ENCODE data around the gene GCNT1. TPM values are rescaled to one million over a fixed set of nuclear protein-coding genes. Genes with fewer than 3 reads are reported as not detected.
A peak's percentile ranks its signal among the peaks of the same experiment; 100 is the strongest.

GCNT1 gene
- total and polyA plus RNA-seq, 2 of the 13 experiments (the other 11 are each of a cell fraction or from before 2014, with no cell fraction given): 0.55 to 1.7 TPM

DNA sequence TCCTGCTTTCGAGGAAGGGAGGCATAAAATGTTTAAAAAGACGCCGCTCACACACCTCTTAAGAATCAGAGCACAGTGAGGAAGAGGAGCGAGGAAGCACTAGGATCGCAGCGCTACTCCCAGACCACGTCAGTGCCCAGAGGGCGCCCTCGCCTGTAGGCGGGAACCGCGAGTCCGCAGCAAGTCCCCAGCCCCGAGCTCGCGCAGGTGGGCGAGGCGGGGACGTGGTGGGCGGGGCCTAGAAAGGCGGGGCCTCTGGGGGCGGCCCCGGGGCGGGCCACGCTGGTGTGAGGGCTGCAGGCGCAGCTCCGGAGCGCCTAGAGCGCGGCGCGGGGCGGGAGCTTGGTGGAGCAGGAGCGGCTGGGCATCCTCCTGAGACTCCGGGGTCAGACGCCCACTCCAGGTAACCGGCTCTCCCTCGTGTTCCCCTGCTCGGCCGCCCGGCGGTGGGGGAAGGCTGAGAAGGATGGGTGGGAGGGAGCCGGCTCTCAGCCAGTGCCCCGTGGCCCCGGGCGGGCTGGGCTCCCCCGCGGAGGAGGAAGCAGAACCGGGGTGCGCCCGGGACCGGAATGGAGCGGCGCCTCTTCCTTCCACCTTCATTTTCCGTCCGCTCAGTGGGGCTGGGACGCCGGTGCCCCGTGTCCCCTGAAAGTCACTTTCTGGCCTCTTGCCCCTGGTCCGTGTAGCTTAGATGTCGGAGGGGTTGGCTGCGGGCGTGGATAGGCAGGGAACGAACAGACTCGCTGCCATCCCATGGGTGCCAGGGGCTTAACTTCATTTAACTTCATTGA is at the start of gene GCNT1 (continued):
- TF ChIP-seq ZNF660 (CRISPR knock-in tag; IDR thresholded peaks at IDR 0.05; ENCODE audit: borderline replicate concordance, low read depth) (no peak), ARNTL (CRISPR knock-in tag; IDR thresholded peaks at IDR 0.05) (0 out of 2 replicates have a peak, but pooled peaks have one; percentile 27), SOX13 (IDR thresholded peaks at IDR 0.05) (no peak), SOX13 (CRISPR knock-in tag; conservative IDR thresholded peaks at IDR 0.05 in 1 of 2, IDR thresholded peaks at IDR 0.05 in 1 of 2) (peak in 1 of 2 experiments; percentile 61; a peak in 1 of 4 replicates), ZFP36L1 (CRISPR knock-in tag; IDR thresholded peaks at IDR 0.05) (0 out of 2 replicates have a peak, but pooled peaks have one; percentile 31), FOSL2 (CRISPR knock-in tag; IDR thresholded peaks at IDR 0.05) (0 out of 2 replicates have a peak, but pooled peaks have one; percentile 23), SIN3B (IDR thresholded peaks at IDR 0.05; ENCODE audit: low read length) (no peak), SP5 (CRISPR knock-in tag; IDR thresholded peaks at IDR 0.05; ENCODE audit: borderline replicate concordance, low read depth) (peak; percentile 73), ELF3 (CRISPR knock-in tag; IDR thresholded peaks at IDR 0.05) (peak; percentile 60; the same call in 1 of the 2 replicates), U2AF2 (IDR thresholded peaks at IDR 0.05; ENCODE audit: low read depth, low read length) (no peak), ZNF749 (CRISPR knock-in tag; IDR thresholded peaks at IDR 0.05; ENCODE audit: borderline replicate concordance) (no peak), THAP11 (CRISPR knock-in tag; IDR thresholded peaks at IDR 0.05) (peak; percentile 47; the same call in 1 of the 2 replicates), ZNF333 (CRISPR knock-in tag; IDR thresholded peaks at IDR 0.05; ENCODE audit: borderline replicate concordance) (0 out of 2 replicates have a peak, but pooled peaks have one; percentile 36), ZNF672 (CRISPR knock-in tag; IDR thresholded peaks at IDR 0.05) (no peak), GABPB1 (CRISPR knock-in tag; IDR thresholded peaks at IDR 0.05) (peak; percentile 68), DNMT1 (CRISPR knock-in tag; IDR thresholded peaks at IDR 0.05) (no peak)
- TF ChIP-seq, protein P1, sequence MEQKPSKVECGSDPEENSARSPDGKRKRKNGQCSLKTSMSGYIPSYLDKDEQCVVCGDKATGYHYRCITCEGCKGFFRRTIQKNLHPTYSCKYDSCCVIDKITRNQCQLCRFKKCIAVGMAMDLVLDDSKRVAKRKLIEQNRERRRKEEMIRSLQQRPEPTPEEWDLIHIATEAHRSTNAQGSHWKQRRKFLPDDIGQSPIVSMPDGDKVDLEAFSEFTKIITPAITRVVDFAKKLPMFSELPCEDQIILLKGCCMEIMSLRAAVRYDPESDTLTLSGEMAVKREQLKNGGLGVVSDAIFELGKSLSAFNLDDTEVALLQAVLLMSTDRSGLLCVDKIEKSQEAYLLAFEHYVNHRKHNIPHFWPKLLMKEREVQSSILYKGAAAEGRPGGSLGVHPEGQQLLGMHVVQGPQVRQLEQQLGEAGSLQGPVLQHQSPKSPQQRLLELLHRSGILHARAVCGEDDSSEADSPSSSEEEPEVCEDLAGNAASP (CRISPR knock-in tag; IDR thresholded peaks at IDR 0.05; ENCODE audit: borderline replicate concordance): 0 out of 2 replicates have a peak, but pooled peaks have one; percentile 6
- TF ChIP-seq, protein P2, sequence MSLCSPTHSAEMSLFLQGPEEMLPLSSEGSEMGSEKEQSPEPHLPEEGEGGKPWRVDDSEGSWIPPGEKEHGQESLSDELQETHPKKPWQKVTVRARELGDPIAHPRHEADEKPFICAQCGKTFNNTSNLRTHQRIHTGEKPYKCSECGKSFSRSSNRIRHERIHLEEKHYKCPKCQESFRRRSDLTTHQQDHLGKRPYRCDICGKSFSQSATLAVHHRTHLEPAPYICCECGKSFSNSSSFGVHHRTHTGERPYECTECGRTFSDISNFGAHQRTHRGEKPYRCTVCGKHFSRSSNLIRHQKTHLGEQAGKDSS (CRISPR knock-in tag; IDR thresholded peaks at IDR 0.05; ENCODE audit: borderline replicate concordance, low read depth): peak; percentile 56; the same call in 1 of the 2 replicates
- TF ChIP-seq, protein P3, sequence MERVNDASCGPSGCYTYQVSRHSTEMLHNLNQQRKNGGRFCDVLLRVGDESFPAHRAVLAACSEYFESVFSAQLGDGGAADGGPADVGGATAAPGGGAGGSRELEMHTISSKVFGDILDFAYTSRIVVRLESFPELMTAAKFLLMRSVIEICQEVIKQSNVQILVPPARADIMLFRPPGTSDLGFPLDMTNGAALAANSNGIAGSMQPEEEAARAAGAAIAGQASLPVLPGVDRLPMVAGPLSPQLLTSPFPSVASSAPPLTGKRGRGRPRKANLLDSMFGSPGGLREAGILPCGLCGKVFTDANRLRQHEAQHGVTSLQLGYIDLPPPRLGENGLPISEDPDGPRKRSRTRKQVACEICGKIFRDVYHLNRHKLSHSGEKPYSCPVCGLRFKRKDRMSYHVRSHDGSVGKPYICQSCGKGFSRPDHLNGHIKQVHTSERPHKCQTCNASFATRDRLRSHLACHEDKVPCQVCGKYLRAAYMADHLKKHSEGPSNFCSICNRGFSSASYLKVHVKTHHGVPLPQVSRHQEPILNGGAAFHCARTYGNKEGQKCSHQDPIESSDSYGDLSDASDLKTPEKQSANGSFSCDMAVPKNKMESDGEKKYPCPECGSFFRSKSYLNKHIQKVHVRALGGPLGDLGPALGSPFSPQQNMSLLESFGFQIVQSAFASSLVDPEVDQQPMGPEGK (CRISPR knock-in tag; IDR thresholded peaks at IDR 0.05): peak; percentile 47; the same call in 1 of the 2 replicates
